NCI-H2171 treated with DMSO at 0.1 percent for 48 hours (cell line): ENCODE data around the gene PIAS3.
"Not testable (repeated sequence)": the region's sequence is repeated elsewhere in the genome, so short reads cannot be mapped to it uniquely, and the experiment has no call there.

Source experiments
- DNase-seq: peaks from one replicate; lab custom pipeline; 2025; lab: John Stamatoyannopoulos, UW

The PIAS3 gene

GRCh38 chr1:145874646-145875045 is 15.8 kb upstream of the PIAS3 start:
- DNase-seq, result no peak

GRCh38 chr1:145871994-145872924 is 13.4 kb upstream of the PIAS3 start:
- DNase-seq, result no peak

- DNase-seq, result no peak
Measured at GRCh38 chr1:145868232-145868631, 9.4 kb upstream of the PIAS3 start.

GRCh38 chr1:145863282-145864018 is 4.6 kb upstream of the PIAS3 start:
- no peak for DNase-seq

GRCh38 chr1:145859491-145860023 is 676 bp upstream of the PIAS3 start:
- peak; percentile 55 for DNase-seq

- DNase-seq, result peak; percentile 80
Measured at GRCh38 chr1:145858238-145858900, 512 bp downstream of the PIAS3 start.

- DNase-seq, result no peak
Measured at GRCh38 chr1:145857170-145857569, 1.7 kb downstream of the PIAS3 start.

- DNase-seq, result no peak
Measured at GRCh38 chr1:145855426-145855948, 3.4 kb downstream of the PIAS3 start.

GRCh38 chr1:145849356-145850160 is 9.3 kb downstream of the PIAS3 start:
- no peak for DNase-seq

- no peak for DNase-seq
Measured at GRCh38 chr1:145847827-145848226, 11.1 kb downstream of the PIAS3 start.

GRCh38 chr1:145846201-145846612 is 12.7 kb downstream of the PIAS3 start:
- no peak for DNase-seq

- peak; percentile 76 for DNase-seq
Measured at GRCh38 chr1:145845514-145846161, 13.2 kb downstream of the PIAS3 start, which contains the start of gene NUDT17. Gene NUDT17, plus strand, starts transcription at chr1:145845630. Its CDS starts 11 bp downstream, at chr1:145845641.

GRCh38 chr1:145845144-145845513 is 13.8 kb downstream of the PIAS3 start:
- peak; percentile 76 for DNase-seq

GRCh38 chr1:145843031-145843430 is 15.8 kb downstream of the PIAS3 start:
- no peak for DNase-seq

GRCh38 chr1:145837656-145838055 is 21.2 kb downstream of the PIAS3 start:
- DNase-seq, result no peak

GRCh38 chr1:145830810-145831209 is 28.1 kb downstream of the PIAS3 start:
- DNase-seq, result not testable (repeated sequence)

- DNase-seq, result no peak
Measured at GRCh38 chr1:145828367-145829026, 30.4 kb downstream of the PIAS3 start.

- DNase-seq, result no peak
Measured at GRCh38 chr1:145827966-145828365, 30.9 kb downstream of the PIAS3 start.

GRCh38 chr1:145826030-145826429 is 32.9 kb downstream of the PIAS3 start:
- DNase-seq, result no peak

GRCh38 chr1:145824499-145824842 is 34.4 kb downstream of the PIAS3 start:
- peak; percentile 28 for DNase-seq
